Naive B cell (primary cell): ENCODE data around the gene GGN. TPM values are rescaled to one million over a fixed set of nuclear protein-coding genes. Genes with fewer than 3 reads are reported as not detected.
A peak's percentile ranks its signal among the peaks of the same experiment; 100 is the strongest.
"Not testable (repeated sequence)": the region's sequence is repeated elsewhere in the genome, so short reads cannot be mapped to it uniquely, and the experiment has no call there.

Source experiments
- ATAC-seq, 2 donors: fragments of 150-1000 bp; cut with Tn5 transposase; 2 replicates each; pipeline ENCODE4 v1.10.0; 2021; ENCODE audit warnings: low read depth in 2 of 2, mild to moderate bottlenecking in 2 of 2, moderate library complexity in 2 of 2
- DNase-seq: peaks from one replicate; pipeline ENCODE4 v3.0.0; 2022
- H3K27ac Mint-ChIP-seq, 6 donors: one replicate each; pipeline ENCODE4 v1.8.0; 2020 to 2022; ENCODE audit warnings: mild to moderate bottlenecking in 6 of 6, mixed read lengths in 6 of 6, moderate library complexity in 5 of 6, inconsistent platforms in 2 of 6
- H3K27me3 Mint-ChIP-seq, 3 donors: one replicate each; pipeline ENCODE4 v1.8.0; 2021 to 2022; ENCODE audit warnings: mixed read lengths in 3 of 3, mild to moderate bottlenecking in 1 of 3
- H3K36me3 Mint-ChIP-seq, 2 donors: one replicate each; pipeline ENCODE4 v1.8.0; 2020 to 2022; ENCODE audit warnings: mixed read lengths in 2 of 2, inconsistent platforms in 1 of 2, mild to moderate bottlenecking in 1 of 2
- H3K4me1 Mint-ChIP-seq, 3 donors: one replicate each; pipeline ENCODE4 v1.8.0; 2020 to 2022; ENCODE audit warnings: mixed read lengths in 3 of 3, inconsistent platforms in 1 of 3, mild to moderate bottlenecking in 1 of 3, moderate library complexity in 1 of 3
- H3K4me3 Mint-ChIP-seq, 8 donors: one replicate each; pipeline ENCODE4 v1.8.0; 2020 to 2022; ENCODE audit warnings: mild to moderate bottlenecking in 8 of 8, mixed read lengths in 8 of 8, moderate library complexity in 8 of 8, inconsistent platforms in 2 of 8
- H3K9me3 Mint-ChIP-seq, 7 donors: one replicate each; pipeline ENCODE4 v1.8.0; 2020 to 2022; ENCODE audit warnings: mixed read lengths in 7 of 7, mild to moderate bottlenecking in 5 of 7, inconsistent platforms in 2 of 7, moderate library complexity in 1 of 7
- polyA plus RNA-seq, 6 donors: library from polyadenylated mRNA; unstranded; fragments of 300-500 nt; fragmentation: Illumina TruSeq; gene quantifications; one replicate each; pipeline ENCODE4 v1.2.3, GENCODE V29; 2021; ENCODE audit warnings: low read depth in 6 of 6

The GGN gene
- polyA plus RNA-seq, 6 donors from 2014 or later: not detected

DNA sequence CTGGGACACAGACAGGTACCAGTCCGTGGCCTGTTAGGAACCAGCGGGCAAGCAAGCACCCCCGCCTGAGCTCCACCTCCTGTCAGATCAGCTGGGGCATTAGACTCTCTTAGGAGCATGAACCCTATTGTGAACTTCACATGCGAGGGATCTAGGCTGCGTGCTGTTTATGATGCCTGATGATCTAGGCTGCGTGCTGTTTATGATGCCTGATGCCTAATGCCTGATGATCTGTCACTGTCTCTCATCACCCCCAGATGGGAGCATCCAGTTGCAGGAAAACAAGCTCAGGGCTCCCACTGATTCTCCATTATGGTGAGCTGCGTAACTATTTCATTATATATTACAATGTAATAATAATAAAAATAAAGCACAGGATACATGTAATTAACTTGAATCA, 34.6 kb upstream of the GGN start:
- H3K9me3 Mint-ChIP-seq: no peaks in the 10 kb centered on the region
- ATAC-seq (no peak), DNase-seq (no peak)
- H3K27ac Mint-ChIP-seq: no peak overlapping the region
- H3K4me3 Mint-ChIP-seq: no peak overlapping the region
- no peaks in the 10 kb centered on the region for H3K36me3 Mint-ChIP-seq
- peaks cover 26 to 35% (median 33%) of the 10 kb centered on the region in 3 donors for H3K4me1 Mint-ChIP-seq
- H3K27me3 Mint-ChIP-seq: no peaks in the 10 kb centered on the region

DNA sequence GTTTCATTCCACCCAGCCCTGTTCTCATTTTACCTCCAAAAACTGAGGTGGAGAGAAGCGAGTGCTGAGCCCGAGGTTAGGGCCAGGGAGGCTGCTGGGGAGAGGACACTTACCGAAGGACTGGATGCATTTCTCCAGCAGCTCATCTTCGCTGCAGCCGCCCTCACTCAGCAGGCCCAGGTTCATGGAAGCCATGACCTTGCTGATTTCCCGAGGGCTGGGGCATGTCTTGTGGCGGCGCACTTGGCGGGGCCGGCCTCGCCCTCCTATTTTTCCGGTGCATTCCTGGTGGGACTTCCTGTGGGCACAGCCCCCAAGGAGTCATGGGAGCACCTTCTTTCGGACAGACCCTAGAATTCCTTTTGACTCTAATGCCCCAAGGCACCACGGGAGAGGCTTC, 34.0 kb upstream of the GGN start:
- H3K4me1 Mint-ChIP-seq: peaks cover 31 to 39% (median 35%) of the 10 kb centered on the region in 3 donors
- H3K27me3 Mint-ChIP-seq: no peaks in the 10 kb centered on the region
- no peak overlapping the region for H3K27ac Mint-ChIP-seq
- ATAC-seq (no peak), DNase-seq (no peak)
- no peaks in the 10 kb centered on the region for H3K36me3 Mint-ChIP-seq
- H3K9me3 Mint-ChIP-seq: no peaks in the 10 kb centered on the region
- H3K4me3 Mint-ChIP-seq: no peak overlapping the region

DNA sequence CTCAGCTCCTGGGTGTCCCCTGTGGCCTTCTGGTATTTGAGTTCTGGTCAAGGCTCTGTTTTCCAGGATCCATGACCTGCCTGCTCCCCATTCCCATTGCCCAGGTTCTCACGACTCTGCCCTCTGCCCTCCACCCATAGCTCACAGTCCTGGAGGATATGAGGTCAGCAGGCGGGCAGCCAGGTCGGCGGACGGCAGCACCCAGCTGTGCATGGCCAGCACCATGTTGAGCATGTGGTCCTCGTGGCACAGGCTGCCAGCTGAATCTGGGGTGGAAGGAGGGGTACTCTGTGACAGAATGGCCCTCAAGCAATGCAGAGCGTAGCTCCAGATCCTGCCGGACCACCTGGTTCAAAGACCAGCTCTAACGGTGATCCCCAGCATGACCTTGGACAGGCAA, 33.1 kb upstream of the GGN start:
- H3K27ac Mint-ChIP-seq: no peak overlapping the region
- no peaks in the 10 kb centered on the region for H3K36me3 Mint-ChIP-seq
- H3K4me1 Mint-ChIP-seq: peaks cover 30 to 37% (median 31%) of the 10 kb centered on the region in 3 donors
- DNase-seq: no peak
- H3K27me3 Mint-ChIP-seq: no peaks in the 10 kb centered on the region
- no peak for ATAC-seq
- H3K9me3 Mint-ChIP-seq: no peaks in the 10 kb centered on the region
- no peak overlapping the region for H3K4me3 Mint-ChIP-seq

- no peaks in the 10 kb centered on the region for H3K27me3 Mint-ChIP-seq
- ATAC-seq (peak; percentile 85 to 88), DNase-seq (peak; percentile 50)
- peak overlapping the region; percentile 79 to 94 (median 90) for H3K4me3 Mint-ChIP-seq
- H3K4me1 Mint-ChIP-seq: peaks cover 24 to 27% (median 25%) of the 10 kb centered on the region in 3 donors
- no peaks in the 10 kb centered on the region for H3K9me3 Mint-ChIP-seq
- no peaks in the 10 kb centered on the region for H3K36me3 Mint-ChIP-seq
- H3K27ac Mint-ChIP-seq: peak overlapping the region; percentile 71 to 98 (median 93)
Observed at GRCh38 chr19:38417544-38418506, 30.0 kb upstream of the GGN start.

DNA sequence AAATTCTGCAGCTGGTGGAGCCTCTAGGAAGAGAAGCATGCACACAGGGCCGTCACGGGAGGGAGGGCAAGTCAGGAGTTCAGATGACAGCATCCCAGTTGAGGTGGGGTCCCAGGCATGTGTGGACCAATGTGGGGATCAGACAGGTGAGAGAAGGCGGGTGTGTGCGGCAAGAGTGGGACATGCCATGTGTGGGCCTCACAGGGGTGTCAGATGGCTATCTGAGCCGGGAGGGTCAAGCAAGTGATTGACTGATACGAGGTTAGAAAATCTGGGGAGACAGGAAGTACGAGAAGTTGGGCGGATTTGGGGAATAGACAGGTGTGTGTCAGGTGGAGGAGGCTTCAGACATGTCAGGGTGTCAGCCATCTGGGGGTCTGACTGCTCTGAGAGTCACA, 29.3 kb upstream of the GGN start:
- Mint-ChIP-seq H3K27me3 (no peaks in the 10 kb centered on the region), H3K9me3 (no peaks in the 10 kb centered on the region), H3K36me3 (no peaks in the 10 kb centered on the region), H3K27ac (peak overlapping the region; percentile 71 to 98 (median 93)), H3K4me1 (peaks cover 24 to 27% (median 25%) of the 10 kb centered on the region in 3 donors), H3K4me3 (peak overlapping the region; percentile 79 to 94 (median 90))
- ATAC-seq: no peak
- DNase-seq: no peak

GRCh38 chr19:38413416-38413815, 25.6 kb upstream of the GGN start:
- H3K27me3 Mint-ChIP-seq: no peaks in the 10 kb centered on the region
- H3K36me3 Mint-ChIP-seq: peaks cover 0 to 5% of the 10 kb centered on the region in 2 donors
- H3K27ac Mint-ChIP-seq: no peak overlapping the region
- H3K9me3 Mint-ChIP-seq: no peaks in the 10 kb centered on the region
- DNase-seq: no peak
- peaks cover 19 to 21% (median 20%) of the 10 kb centered on the region in 3 donors for H3K4me1 Mint-ChIP-seq
- no peak for ATAC-seq
- no peak overlapping the region for H3K4me3 Mint-ChIP-seq

DNA sequence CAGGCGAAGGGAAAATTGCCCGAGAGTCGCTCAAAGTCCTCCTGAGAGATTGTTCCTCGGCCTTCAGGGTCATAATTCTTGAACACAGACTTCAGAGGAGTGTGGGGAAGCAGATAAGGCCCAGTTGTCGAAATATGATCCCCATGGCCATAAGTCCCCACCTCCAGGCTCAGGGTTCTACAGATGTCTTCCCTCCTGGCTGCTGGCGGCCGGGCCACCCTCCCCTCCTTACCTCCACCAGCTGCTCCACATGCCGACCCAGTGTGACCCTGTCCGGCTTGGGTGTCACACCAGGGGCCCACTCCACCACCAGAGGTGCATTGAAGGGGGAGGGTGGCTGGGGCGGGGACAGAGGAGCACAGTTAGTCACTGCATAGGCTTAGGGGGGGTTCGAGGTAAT, 25.1 kb upstream of the GGN start:
- ATAC-seq (no peak), DNase-seq (no peak)
- Mint-ChIP-seq H3K36me3 (peaks cover 0 to 8% of the 10 kb centered on the region in 2 donors), H3K9me3 (no peaks in the 10 kb centered on the region), H3K4me3 (no peak overlapping the region), H3K27me3 (no peaks in the 10 kb centered on the region), H3K27ac (no peak overlapping the region), H3K4me1 (peaks cover 14 to 18% (median 15%) of the 10 kb centered on the region in 3 donors)

- Mint-ChIP-seq H3K27me3 (no peaks in the 10 kb centered on the region), H3K4me3 (no peak overlapping the region), H3K27ac (no peak overlapping the region)
Observed at GRCh38 chr19:38412491-38412890, 24.7 kb upstream of the GGN start.

GRCh38 chr19:38411898-38412297, 24.1 kb upstream of the GGN start:
- H3K9me3 Mint-ChIP-seq, ATAC-seq, DNase-seq, H3K4me1 Mint-ChIP-seq, H3K36me3 Mint-ChIP-seq, H3K27me3 Mint-ChIP-seq, H3K4me3 Mint-ChIP-seq: not testable (repeated sequence)
- H3K27ac Mint-ChIP-seq: peak overlapping the region in 1 of 6 donors; percentile 83

More at GRCh38 chr19:38412491-38412890, 24.7 kb upstream of the GGN start:
- DNase-seq: no peak
- no peaks in the 10 kb centered on the region for H3K9me3 Mint-ChIP-seq
- ATAC-seq: no peak
- H3K4me1 Mint-ChIP-seq: peaks cover 10 to 13% (median 10%) of the 10 kb centered on the region in 3 donors
- peaks cover 0 to 8% of the 10 kb centered on the region in 2 donors for H3K36me3 Mint-ChIP-seq

DNA sequence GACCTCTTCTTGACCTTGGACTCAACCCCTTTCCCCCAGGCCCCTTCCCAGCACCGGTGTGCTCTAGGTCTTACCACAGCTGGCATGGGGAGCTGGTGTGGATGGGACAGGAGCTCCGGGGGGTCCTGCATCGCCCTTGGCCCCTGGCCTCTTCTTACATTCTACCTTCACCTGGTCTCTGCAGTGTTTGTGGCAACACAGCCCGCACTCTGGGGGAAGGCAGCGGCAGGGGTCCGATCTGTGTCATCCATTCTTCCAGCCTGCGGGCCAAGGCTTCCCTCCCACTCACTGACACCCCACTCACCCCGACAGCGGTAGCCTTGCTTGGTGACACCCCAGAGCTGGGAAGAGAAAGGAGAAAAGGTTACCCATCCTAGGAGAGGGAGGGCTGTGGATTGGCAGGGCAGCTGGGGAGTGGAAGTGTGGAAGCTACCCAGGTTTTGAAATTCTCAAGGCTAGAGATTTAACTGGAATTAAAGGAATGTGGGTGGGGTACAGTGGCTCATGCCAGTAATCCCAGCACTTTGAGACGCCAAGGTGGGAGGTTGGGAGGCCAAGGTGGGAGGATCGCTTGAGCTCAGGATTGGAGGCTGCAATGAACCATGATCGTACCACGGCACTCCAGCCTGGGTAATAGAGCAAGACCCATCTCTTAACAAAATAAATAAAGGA, 23.3 kb upstream of the GGN start:
- Mint-ChIP-seq H3K36me3 (peaks cover 0 to 8% of the 10 kb centered on the region in 2 donors), H3K4me1 (peaks cover 0 to 3% (median 0%) of the 10 kb centered on the region in 3 donors), H3K27ac (no peak overlapping the region), H3K27me3 (no peaks in the 10 kb centered on the region), H3K9me3 (no peaks in the 10 kb centered on the region), H3K4me3 (no peak overlapping the region)
- ATAC-seq: no peak
- DNase-seq: no peak

GRCh38 chr19:38410407-38410806, 22.6 kb upstream of the GGN start:
- not testable (repeated sequence) for H3K4me3 Mint-ChIP-seq, DNase-seq

DNA sequence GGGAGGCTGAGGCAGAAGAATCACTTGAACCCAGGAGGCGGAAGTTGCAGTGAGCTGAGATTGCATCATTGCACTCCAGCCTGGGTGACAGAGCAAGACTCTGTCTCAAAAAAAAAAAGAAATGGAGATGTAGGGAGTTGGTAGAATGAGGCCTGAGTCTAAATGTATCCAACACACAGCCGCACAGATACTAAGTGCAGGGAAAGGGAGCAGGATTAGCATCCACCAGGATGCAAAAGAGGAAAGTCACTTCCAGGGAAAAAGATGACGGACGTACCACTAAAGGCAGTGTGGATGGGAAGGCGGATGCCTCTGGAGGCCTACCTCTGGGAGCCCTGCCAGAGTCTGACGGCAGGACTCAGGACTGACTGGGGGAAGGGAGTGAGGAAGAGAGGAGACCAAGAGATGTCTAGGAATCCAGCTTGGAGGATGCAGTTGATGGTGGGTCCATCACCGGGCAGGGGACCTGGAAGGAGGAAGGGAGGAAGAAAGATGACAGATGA, 21.8 kb upstream of the GGN start:
- Mint-ChIP-seq H3K27ac (peak overlapping the region in 2 of 6 donors; percentile 7 to 76), H3K9me3 (no peaks in the 10 kb centered on the region), H3K27me3 (no peaks in the 10 kb centered on the region), H3K4me1 (peaks cover 3 to 9% (median 3%) of the 10 kb centered on the region in 3 donors), H3K4me3 (no peak overlapping the region), H3K36me3 (peaks cover 0 to 8% of the 10 kb centered on the region in 2 donors)
- no peak for ATAC-seq
- DNase-seq: no peak

More at GRCh38 chr19:38410407-38410806, 22.6 kb upstream of the GGN start:
- H3K27me3 Mint-ChIP-seq, ATAC-seq, H3K4me1 Mint-ChIP-seq, H3K9me3 Mint-ChIP-seq, H3K36me3 Mint-ChIP-seq: not testable (repeated sequence)
- peak overlapping the region in 1 of 6 donors; percentile 26 for H3K27ac Mint-ChIP-seq

GRCh38 chr19:38405276-38405675, 17.4 kb upstream of the GGN start:
- DNase-seq (no peak), ATAC-seq (no peak)
- H3K4me1 Mint-ChIP-seq: peaks cover 7 to 24% (median 18%) of the 10 kb centered on the region in 3 donors
- peaks cover 0 to 8% of the 10 kb centered on the region in 2 donors for H3K36me3 Mint-ChIP-seq
- H3K4me3 Mint-ChIP-seq: peak overlapping the region in 6 of 8 donors; percentile 25 to 93 (median 52)
- no peaks in the 10 kb centered on the region for H3K9me3 Mint-ChIP-seq
- H3K27me3 Mint-ChIP-seq: peaks cover 0 to 4% (median 4%) of the 10 kb centered on the region in 3 donors
- peak overlapping the region in 1 of 6 donors; percentile 15 for H3K27ac Mint-ChIP-seq
